RKO (cell line): ENCODE data around the gene IL1RL1.

Experiments used
- DNase-seq: peaks from one replicate; pipeline ENCODE4 v3.0.0-alpha.2; 2016; ENCODE audit warnings: low spot score

The IL1RL1 gene

GRCh38 chr2:102310964-102311640, at the start of gene IL1RL1:
TSS of gene IL1RL1 (plus strand) at chr2:102311563. CDS start at chr2:102338265, 26,702 bp downstream.
- DNase-seq = no peak

- no peak for DNase-seq
These were observed 48.9 kb upstream of the IL1RL1 start for GRCh38 chr2:102262216-102263129.

DNA sequence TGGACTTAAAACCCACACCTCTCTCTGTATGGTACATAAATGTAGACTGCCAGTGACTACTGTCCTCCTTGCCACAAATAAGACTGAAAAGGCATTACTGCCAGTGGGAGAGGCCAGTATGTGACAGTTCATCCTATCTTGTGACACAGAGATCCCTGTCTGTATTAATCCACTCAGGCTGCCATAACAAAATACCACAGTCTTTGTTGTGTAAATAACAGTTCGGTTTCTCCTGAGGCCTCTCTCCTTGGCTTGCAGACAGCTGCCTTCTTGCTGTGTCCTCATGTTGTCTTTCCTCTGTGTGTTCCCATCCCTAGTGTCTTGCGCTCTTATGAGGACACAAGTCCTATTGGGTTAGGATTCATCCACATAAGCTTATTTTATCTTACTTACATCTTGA, 46.4 kb upstream of the IL1RL1 start:
- DNase-seq = no peak

DNA sequence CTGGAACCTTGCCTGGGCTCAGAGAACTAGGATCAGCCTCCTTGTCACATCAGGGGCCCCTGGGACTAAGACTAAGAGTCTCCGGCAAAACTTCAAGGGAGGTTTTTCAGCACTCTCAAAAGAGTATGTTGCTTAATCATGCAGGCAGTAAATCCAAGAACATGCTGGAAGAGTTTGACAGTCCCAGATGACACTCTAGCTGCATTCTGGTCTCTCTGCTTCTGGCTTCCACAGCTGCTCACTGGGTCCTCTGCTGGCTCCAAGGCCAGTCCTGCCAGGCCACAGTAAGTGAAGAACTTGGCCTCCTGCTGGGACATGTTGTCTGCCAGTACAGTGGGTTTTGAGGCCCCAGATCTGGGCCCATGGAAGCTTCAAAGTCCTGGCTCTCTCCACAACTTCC, 45.2 kb upstream of the IL1RL1 start:
- no peak for DNase-seq

GRCh38 chr2:102267774-102268173, 43.6 kb upstream of the IL1RL1 start:
- DNase-seq = no peak

- no peak for DNase-seq
These were observed 42.7 kb upstream of the IL1RL1 start for GRCh38 chr2:102268510-102269199.

- no peak for DNase-seq
These were observed 42.2 kb upstream of the IL1RL1 start for GRCh38 chr2:102269200-102269524.

DNA sequence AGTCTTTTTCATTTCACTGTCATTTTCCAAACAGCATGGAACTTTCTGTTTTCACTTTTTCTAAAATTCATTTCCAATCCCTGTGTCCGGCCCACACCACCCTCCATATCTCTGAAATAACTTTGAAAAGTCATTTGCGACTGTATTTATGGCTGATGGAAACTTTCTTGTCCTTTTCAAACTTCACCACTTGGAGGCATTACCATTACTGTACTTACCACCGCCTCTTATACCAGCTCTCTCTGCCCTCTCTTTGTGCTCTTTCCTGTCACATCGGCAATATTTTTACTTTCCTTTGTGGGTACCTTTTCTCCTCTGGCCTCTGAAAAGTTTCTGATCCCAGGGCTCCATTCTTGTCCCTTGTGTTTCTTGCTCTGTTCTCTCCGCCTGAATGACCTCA, 39.5 kb upstream of the IL1RL1 start:
- no peak for DNase-seq

DNA sequence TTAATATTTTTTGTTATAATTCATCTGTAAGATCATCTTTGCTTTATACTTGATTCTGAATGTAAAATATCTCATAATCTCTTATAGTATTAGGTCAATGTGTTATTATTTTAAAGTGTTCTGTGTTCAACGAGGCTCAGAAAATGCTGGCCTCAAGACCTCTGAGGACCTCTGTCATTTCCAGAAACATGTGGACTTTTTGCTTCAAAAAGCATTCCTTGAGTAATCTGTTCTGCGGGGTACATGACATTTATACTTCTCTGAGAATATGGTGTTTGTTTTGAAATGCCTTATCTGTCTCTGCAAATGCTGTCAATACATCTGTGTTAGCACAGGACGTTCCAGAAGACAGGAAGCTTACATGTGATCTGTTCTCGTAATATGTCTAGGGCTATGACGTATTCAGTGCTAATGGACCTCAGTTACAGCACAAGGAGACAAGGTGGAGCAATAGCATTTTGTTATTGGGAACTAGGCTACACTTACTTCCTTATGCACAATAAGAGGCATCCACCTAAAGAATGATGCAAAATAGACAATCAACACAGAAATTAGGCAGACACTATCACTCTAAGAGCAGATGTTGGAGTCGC, 37.6 kb upstream of the IL1RL1 start:
- no peak for DNase-seq

- no peak for DNase-seq
These were observed 34.7 kb upstream of the IL1RL1 start for GRCh38 chr2:102276549-102277201.

DNA sequence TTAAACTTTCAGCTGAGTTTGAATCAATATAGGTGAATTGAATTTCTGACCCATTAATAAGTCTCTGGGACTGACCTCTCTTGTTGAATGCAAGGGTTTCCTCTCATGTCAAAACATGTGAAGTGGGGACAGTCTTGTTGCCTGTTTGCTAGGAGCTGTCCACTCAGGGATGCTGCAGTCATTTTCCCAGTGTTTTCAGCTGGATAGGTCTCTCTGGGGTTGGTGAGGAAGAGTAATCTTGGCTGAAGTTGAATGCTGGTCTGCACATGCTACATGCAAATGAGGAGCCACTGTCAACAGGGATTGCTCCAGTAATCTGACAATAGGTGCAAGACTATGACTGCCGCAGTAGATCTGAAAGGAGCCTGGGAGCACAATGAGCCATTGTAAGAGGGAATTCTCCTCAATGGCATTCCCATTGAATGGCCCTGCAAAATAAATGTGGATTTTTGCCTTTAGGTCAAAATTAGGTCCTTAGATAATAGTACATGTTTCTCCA, 34.1 kb upstream of the IL1RL1 start:
- no peak for DNase-seq

GRCh38 chr2:102278720-102279390, 32.5 kb upstream of the IL1RL1 start:
- DNase-seq = peak; percentile 16

DNA sequence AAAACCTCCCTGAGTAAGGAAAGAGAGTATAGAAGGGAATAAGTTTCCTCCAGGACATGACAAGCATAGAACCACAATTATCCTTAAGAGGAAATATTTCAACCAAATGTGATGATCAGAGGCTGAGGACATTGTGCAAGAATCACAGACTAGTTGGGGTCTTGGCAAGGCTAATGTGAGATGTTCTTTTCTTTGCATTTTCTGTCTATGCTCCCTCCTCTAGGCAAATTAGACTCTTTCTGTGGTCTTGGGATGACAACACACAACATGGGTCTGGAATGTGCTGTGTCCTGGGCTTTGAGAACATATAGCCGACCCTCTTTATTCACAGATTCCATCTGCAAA, 32.0 kb upstream of the IL1RL1 start:
- DNase-seq = no peak

- DNase-seq = no peak
These were observed 28.7 kb upstream of the IL1RL1 start for GRCh38 chr2:102282678-102283091.

GRCh38 chr2:102283996-102284395, 27.4 kb upstream of the IL1RL1 start:
- no peak for DNase-seq

DNA sequence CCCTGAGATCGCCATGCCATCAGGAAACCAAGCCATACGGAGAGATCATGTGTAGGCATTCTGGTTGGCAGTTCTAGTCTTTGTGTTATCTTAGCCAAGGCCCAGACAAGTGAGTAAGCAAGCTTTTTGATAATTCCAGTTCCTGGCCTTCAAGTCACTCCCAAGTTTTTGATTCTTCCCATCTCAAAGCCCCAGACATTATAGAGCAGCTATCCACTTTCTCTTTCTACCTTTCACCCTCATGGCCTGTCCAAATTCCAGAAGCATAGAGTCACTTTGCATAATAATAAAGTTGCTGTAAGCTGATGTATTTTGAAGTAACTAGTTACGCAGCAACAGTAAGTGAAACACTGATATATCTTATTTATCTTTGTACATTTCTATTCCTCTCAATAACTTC, 26.8 kb upstream of the IL1RL1 start:
- no peak for DNase-seq

- DNase-seq = no peak
These were observed 26.0 kb upstream of the IL1RL1 start for GRCh38 chr2:102285368-102285767.

DNA sequence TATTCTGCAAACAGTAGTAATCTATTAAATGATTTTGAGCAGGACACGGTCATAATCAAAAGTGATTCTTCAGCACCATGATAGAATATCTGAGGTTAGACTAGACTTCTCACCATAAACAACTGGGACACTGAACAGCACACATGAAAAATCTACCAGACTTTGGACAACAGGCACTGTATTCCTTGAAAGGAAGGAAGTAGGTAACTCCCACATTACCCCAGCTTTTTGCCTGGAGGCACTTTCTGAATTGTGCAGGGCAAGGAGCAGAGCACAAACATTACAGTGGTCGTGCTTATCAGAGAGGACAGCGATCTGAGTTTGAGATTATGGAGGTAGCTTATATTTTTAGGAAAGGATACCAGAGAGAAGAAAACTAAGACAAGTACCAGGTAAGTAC, 25.3 kb upstream of the IL1RL1 start:
- DNase-seq = no peak

DNA sequence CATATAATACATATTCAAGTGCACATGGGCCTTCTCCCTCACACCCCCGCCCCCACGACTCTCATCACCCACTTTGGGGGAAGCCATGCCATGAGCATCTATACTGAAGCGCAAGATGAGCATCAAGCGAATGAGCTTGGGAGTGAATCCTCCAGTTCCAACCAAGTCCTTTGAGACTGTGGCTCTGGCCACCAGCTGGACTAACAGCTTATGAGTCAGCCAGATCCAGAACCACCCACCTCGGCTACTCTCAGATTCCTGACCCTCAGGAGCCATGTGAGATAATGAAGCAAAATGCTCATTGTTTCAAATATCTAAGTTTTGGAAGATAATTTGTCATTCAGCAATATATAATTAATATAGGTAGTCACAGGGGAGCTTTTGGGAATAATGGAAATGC, 22.2 kb upstream of the IL1RL1 start:
- DNase-seq = no peak

DNA sequence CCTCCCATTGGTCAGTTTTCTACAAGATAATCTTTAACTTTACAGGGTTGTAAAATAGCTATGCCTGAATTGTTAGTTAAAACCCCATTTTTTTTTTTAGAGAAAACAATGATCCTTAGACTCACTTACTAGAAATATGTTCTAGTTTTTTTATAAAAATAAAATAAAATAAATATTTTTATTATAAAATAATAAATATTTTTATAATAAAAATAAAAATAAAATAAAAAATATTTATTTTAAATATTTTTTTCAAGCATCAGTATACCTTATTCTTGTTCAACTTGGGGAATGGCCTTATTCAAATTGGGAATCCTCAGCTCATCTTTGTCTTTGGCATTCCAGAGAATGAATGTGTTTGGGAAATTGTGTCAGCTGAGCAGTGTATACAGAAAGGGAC, 20.8 kb upstream of the IL1RL1 start:
- DNase-seq = no peak

DNA sequence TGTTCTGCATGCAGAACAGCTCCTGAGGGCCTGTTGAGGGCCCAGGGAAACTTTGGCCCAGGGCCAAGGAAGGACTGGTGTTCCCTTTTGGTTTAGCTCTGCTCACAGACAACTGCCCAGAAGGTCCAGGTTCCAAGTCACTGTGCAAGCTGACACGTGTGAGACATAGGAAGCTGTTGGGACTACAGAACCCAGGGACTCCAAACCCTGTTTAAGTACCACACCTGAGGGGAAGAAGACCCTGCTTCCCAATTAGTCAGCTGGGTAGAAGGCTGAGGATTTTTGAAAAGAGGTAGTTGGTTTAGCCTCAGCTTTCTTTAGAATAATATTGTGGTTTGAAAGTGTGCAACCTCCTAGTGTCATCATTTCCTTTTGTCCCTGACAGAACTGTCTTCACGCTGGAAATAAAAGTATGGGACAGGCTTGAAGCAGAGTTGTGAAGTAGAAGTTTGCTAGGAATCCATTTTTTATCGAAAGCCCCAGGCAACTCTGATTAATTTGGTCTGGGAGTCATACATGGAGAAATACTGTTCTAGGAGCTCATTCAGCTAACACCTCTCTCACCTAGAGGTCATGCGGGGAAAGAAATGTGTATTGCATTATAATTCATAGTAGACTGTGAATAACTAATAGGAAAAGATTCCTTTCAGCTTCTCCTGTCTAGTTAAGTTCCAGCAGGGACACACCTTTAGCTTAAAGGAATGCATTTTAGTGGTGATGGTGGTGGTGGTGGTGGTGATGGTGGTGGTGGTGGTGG, 19.9 kb upstream of the IL1RL1 start:
- DNase-seq = no peak
